Fibroblast of skin of left quadriceps (primary cell): ENCODE measurements around the gene CLEC4G.

Source experiments
- DNase-seq, 2 experiments: peaks; one replicate each; pipeline ENCODE4 v3.0.0-alpha.2; 2013; ENCODE audit warnings: low read depth in 2 of 2

CLEC4G gene

DNA sequence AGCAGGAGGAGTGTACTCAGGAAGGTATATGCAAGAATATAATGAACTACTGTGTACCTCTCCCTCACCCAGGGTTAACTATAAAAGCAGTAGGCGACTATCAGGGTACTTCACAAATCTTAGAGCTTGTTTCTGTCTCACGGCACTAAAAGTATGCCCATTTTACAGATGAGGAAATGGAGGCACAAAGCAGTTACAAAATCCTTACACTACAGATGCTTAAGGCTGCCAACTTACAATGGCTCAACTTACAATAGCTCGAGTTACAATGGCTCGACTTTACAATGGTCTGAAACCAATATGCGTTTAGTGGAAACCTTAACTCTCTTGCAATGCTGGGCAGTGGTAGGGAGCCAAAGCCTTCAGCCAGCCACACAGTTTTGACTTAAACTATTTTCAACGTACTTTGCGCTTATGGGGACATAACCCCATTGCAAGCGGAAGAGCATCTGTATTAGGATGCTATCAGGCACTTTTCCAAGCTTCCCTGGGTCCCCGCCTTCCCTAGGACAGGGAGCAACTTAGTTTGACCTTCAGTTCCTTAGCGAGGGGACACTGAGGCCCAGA lies 34.1 kb downstream of the CLEC4G start:
- no peak for DNase-seq

- DNase-seq, result no peak
Observed at GRCh38 chr19:7694499-7694898, 37.4 kb downstream of the CLEC4G start.

DNA sequence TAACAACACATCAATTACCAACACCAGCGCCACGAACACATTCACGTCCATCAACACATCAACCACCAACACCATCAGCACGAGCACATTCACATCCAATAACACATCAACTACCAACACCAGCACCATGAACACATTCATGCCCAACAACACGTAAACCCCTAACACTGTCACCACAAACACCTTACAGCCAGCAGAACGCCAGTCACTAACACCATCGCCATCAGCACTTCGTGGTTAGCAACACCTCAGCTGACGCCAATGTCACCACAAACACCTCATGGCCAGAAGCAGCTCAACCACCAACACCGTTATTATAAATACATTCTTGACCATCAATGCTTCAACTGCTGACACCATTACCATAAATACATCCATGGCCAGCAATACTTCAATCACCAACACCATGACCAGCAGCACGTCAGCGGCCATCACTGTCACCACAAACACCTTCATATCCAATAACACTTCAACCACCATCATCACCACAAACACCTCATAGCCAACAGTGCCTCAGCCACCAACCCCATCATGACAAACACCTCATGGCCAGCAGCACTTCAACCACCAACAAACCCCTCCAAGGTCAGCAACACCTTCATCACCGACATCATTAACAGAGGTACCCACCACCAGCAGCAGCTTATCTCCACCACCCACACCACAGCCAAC lies 39.4 kb downstream of the CLEC4G start:
- no peak for DNase-seq

- DNase-seq, result no peak
Observed at GRCh38 chr19:7691497-7691896, 40.4 kb downstream of the CLEC4G start.

GRCh38 chr19:7690779-7691258 lies 41.1 kb downstream of the CLEC4G start:
- DNase-seq, result no peak

- DNase-seq, result no peak
Observed at GRCh38 chr19:7689165-7689564, 42.7 kb downstream of the CLEC4G start.

GRCh38 chr19:7687177-7687576 lies 44.7 kb downstream of the CLEC4G start:
- no peak for DNase-seq

DNA sequence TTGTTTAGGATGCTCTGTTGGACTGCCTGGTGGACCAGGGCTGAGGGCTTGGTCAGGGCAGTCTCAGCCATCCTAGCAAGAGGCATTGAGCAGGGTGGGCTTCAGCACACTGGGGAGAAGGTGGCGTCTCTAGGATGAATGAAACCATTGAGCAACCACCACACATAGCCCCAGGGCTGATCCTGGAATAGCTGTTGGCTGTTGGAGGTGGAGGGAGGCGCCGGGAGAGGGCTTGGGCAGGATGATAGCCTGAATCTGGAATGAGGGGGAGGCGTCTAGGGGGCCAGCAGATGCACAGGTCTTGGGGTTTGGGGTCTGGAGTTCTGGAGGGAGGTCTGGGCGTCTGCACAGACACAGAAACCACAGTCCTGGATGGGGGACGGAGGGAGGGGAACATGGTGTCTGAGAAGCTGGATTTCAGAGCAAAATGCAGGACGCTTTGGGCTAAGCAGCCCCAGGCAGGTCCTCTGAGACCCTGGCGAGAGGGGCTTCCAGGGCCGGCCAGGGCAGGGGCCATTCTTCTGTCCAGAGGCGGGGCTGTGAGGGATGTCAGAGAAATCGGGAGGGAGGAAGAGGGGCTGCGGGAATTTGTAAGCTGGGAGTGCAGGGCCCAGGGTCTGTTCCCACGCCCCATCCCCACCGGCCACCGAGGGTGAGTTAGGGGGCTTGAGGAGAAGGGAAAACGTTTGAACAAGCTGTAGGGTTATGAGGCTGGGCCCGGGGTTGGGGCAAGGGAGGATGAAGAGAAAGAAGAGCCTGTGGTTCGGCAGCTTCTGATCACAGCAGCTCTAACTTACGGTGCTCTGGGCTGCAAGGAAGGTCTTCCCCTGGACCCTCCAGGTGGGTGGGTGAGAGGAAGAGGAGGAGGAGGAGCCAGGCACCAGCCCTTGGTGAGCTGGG lies 46.1 kb downstream of the CLEC4G start:
- DNase-seq, result no peak

GRCh38 chr19:7682175-7682855 lies 49.6 kb downstream of the CLEC4G start:
- DNase-seq, result no peak

DNA sequence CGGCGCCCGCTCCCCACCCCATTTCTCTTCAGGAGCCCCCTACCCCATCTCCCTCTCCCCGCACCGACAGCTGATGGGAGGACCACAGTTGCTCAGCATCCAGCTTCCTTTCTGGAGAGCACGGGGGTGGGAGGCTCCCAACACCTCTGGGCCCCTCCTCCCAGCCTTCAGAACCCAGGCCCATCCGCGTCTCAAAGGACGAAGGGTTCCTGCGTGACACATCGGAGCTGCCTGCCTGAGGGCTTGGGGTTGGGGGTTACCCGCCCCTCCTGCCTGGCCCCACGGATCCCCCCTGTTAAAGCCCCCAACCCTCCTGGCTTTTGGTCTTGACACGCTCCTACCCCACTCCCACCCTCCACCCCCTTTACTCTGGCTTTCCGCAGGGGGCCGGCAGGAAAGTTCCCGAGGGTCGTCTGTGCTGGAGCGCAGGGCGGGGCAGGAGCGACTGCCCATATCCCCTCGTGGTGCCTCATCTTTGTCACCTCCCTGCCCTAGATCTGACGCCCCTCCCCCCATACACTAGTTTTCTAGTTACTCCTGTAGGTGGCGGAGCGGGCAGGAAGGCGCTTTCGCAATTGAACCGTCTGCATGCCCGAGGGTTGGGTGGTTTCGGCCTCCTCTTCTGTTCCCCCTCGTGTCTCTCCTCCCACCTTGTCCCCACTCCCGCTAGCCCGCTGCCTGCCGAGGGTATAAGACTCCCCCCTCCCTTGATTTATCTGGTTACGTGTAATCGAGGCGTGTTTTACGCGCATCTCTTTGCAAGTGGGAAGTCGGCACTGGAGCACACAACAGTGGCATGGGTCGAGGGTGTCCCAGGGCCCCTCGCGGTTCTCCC lies 50.4 kb downstream of the CLEC4G start:
- peak; percentile 51 for DNase-seq

- DNase-seq, result peak; percentile 52 to 56
Observed at GRCh38 chr19:7680606-7681339, 51.1 kb downstream of the CLEC4G start, which contains the start of gene TRAPPC5. Gene TRAPPC5 (plus strand): TSS chr19:7680833. CDS start chr19:7682254, 1,421 bp downstream.

DNA sequence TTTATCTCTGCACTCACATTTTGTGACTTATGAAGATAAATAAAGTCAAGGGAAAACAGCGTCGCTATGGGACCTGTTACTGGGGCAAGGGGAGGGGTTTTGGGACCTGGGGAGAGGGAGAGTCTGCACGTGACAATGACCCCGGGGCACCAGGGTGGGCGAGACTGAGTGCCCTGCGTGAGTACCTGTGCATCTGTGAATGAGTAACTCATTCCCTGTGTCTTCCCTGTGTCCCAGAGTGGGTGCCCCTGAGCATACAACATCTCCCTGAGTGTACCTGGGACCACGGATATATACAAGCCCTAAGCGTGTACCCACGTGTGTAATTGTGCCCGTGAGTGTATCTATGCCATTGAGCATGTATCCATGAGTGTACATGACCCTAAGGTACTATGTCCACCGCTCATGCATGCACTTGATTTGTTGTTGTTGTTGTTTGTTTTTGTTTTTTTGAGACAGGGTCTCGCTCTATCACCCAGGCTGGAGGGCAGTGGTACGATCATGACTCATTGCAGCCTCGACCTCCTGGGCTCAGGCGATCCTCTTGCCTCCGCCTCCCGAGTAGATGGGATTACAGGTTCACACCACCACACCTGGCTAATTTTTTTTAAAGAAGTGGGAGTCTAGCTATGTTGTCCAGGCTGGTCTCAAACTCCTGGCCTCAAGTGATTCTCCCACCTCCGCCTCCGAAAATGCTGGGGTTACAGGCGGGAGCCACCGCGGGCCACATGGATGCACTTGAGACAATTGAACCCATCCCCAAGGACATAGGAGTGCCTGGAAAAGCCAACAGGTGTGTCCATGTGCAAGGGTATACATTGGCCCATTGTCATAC lies 51.9 kb downstream of the CLEC4G start:
- no peak for DNase-seq

GRCh38 chr19:7678971-7679751 lies 52.7 kb downstream of the CLEC4G start:
- DNase-seq, result no peak
